ENCODE results near the gene POU2AF3.
"Not testable (repeated sequence)": the region's sequence is repeated elsewhere in the genome, so short reads cannot be mapped to it uniquely, and the experiment has no call there.

The POU2AF3 gene

GRCh38 chr11:111285189-111286091 lies 12.9 kb upstream of the POU2AF3 start:
- Mint-ChIP-seq H3K36me3 (no peaks in the 10 kb centered on the region), H3K4me3 (no peak overlapping the region), H3K27me3 (no peaks in the 10 kb centered on the region), H3K4me1 (no peaks in the 10 kb centered on the region), H3K27ac (no peak overlapping the region), H3K9me3 (no peaks in the 10 kb centered on the region)
- no peak for DNase-seq
- CTCF ChIA-PET, result interaction anchor here (2.4 to 11.7 kb wide), 4 partner anchors 139 to 161 kb away, joined by 10 to 344 read pairs (median 34); no protein-coding TSS in a partner anchor

GRCh38 chr11:111291764-111292163 lies 6.6 kb upstream of the POU2AF3 start:
- H3K9me3 Mint-ChIP-seq, result no peaks in the 10 kb centered on the region
- CTCF ChIA-PET, result no interaction called here
- peaks cover 8% of the 10 kb centered on the region for H3K27me3 Mint-ChIP-seq
- no peak for DNase-seq
- H3K4me3 Mint-ChIP-seq, result no peak overlapping the region
- no peaks in the 10 kb centered on the region for H3K4me1 Mint-ChIP-seq
- no peak overlapping the region for H3K27ac Mint-ChIP-seq
- no peaks in the 10 kb centered on the region for H3K36me3 Mint-ChIP-seq

GRCh38 chr11:111292408-111292807 lies 5.9 kb upstream of the POU2AF3 start:
- H3K27ac Mint-ChIP-seq, H3K4me3 Mint-ChIP-seq, H3K36me3 Mint-ChIP-seq, DNase-seq, H3K9me3 Mint-ChIP-seq, H3K4me1 Mint-ChIP-seq, CTCF ChIA-PET: not testable (repeated sequence)
- H3K27me3 Mint-ChIP-seq, result peaks cover 15% of the 10 kb centered on the region

- peaks cover 3% of the 10 kb centered on the region for H3K4me1 Mint-ChIP-seq
- CTCF ChIA-PET, result interaction anchor here (1.0 to 1.7 kb wide), 2 partner anchors 13 to 131 kb away, joined by 3 read pairs; no protein-coding TSS in a partner anchor
- no peaks in the 10 kb centered on the region for H3K36me3 Mint-ChIP-seq
- H3K9me3 Mint-ChIP-seq, result no peaks in the 10 kb centered on the region
- no peak overlapping the region for H3K4me3 Mint-ChIP-seq
- H3K27me3 Mint-ChIP-seq, result peaks cover 53% of the 10 kb centered on the region
- DNase-seq, result no peak
- no peak overlapping the region for H3K27ac Mint-ChIP-seq
These were observed 2.1 kb upstream of the POU2AF3 start for GRCh38 chr11:111296196-111296595.

GRCh38 chr11:111297696-111298095 lies 650 bp upstream of the POU2AF3 start:
- no peak overlapping the region for H3K27ac Mint-ChIP-seq
- H3K4me1 Mint-ChIP-seq, result peaks cover 3% of the 10 kb centered on the region
- H3K4me3 Mint-ChIP-seq, result no peak overlapping the region
- no peaks in the 10 kb centered on the region for H3K9me3 Mint-ChIP-seq
- CTCF ChIA-PET, result no interaction called here
- no peak for DNase-seq
- H3K36me3 Mint-ChIP-seq, result no peaks in the 10 kb centered on the region
- H3K27me3 Mint-ChIP-seq, result peaks cover 60% of the 10 kb centered on the region

- no peaks in the 10 kb centered on the region for H3K36me3 Mint-ChIP-seq
- DNase-seq, result no peak
These were observed 1.0 kb downstream of the POU2AF3 start for GRCh38 chr11:111299101-111300026.

GRCh38 chr11:111300569-111300968 lies 2.2 kb downstream of the POU2AF3 start:
- CTCF ChIA-PET, result interaction anchor here (0.6 to 1.0 kb wide), 3 partner anchors 9 to 511 kb away, joined by 3 to 4 read pairs (median 3); no protein-coding TSS in a partner anchor
- Mint-ChIP-seq H3K4me3 (no peak overlapping the region), H3K9me3 (no peaks in the 10 kb centered on the region), H3K36me3 (no peaks in the 10 kb centered on the region), H3K4me1 (peaks cover 3% of the 10 kb centered on the region), H3K27ac (no peak overlapping the region), H3K27me3 (peaks cover 72% of the 10 kb centered on the region)
- no peak for DNase-seq

More at GRCh38 chr11:111299101-111300026, 1.0 kb downstream of the POU2AF3 start:
- Mint-ChIP-seq H3K4me3 (no peak overlapping the region), H3K9me3 (no peaks in the 10 kb centered on the region), H3K27ac (no peak overlapping the region), H3K4me1 (peaks cover 3% of the 10 kb centered on the region), H3K27me3 (peaks cover 63% of the 10 kb centered on the region)
- CTCF ChIA-PET, result interaction anchor here (0.7 to 1.1 kb wide), 3 partner anchors 121 to 147 kb away, joined by 3 read pairs; no protein-coding TSS in a partner anchor

GRCh38 chr11:111301004-111301841 lies 2.9 kb downstream of the POU2AF3 start:
- no peak overlapping the region for H3K4me3 Mint-ChIP-seq
- peaks cover 74% of the 10 kb centered on the region for H3K27me3 Mint-ChIP-seq
- peaks cover 3% of the 10 kb centered on the region for H3K4me1 Mint-ChIP-seq
- no peak for DNase-seq
- no peaks in the 10 kb centered on the region for H3K9me3 Mint-ChIP-seq
- CTCF ChIA-PET, result interaction anchor here (0.6 to 1.0 kb wide), 3 partner anchors 8 to 511 kb away, joined by 3 to 4 read pairs (median 3); no protein-coding TSS in a partner anchor
- H3K36me3 Mint-ChIP-seq, result no peaks in the 10 kb centered on the region
- H3K27ac Mint-ChIP-seq, result no peak overlapping the region

GRCh38 chr11:111301842-111302118 lies 3.4 kb downstream of the POU2AF3 start:
- Mint-ChIP-seq H3K4me1 (peaks cover 3% of the 10 kb centered on the region), H3K4me3 (no peak overlapping the region), H3K36me3 (no peaks in the 10 kb centered on the region), H3K27ac (no peak overlapping the region), H3K9me3 (no peaks in the 10 kb centered on the region), H3K27me3 (peaks cover 74% of the 10 kb centered on the region)
- no peak for DNase-seq
- CTCF ChIA-PET, result no interaction called here

GRCh38 chr11:111302298-111302697 lies 4.0 kb downstream of the POU2AF3 start:
- H3K4me1 Mint-ChIP-seq, result peaks cover 3% of the 10 kb centered on the region
- H3K4me3 Mint-ChIP-seq, result no peak overlapping the region
- no peak overlapping the region for H3K27ac Mint-ChIP-seq
- peaks cover 69% of the 10 kb centered on the region for H3K27me3 Mint-ChIP-seq
- CTCF ChIA-PET, result no interaction called here
- H3K9me3 Mint-ChIP-seq, result no peaks in the 10 kb centered on the region
- no peak for DNase-seq
- H3K36me3 Mint-ChIP-seq, result no peaks in the 10 kb centered on the region

- no peak overlapping the region for H3K4me3 Mint-ChIP-seq
- CTCF ChIA-PET, result interaction anchor here (0.7 kb wide), 1 partner anchor 213 kb away, joined by 4 read pairs; no protein-coding TSS in a partner anchor
- no peak for DNase-seq
- H3K27me3 Mint-ChIP-seq, result peaks cover 68% of the 10 kb centered on the region
- no peaks in the 10 kb centered on the region for H3K4me1 Mint-ChIP-seq
- H3K27ac Mint-ChIP-seq, result no peak overlapping the region
- no peaks in the 10 kb centered on the region for H3K9me3 Mint-ChIP-seq
- H3K36me3 Mint-ChIP-seq, result no peaks in the 10 kb centered on the region
These were observed 5.1 kb downstream of the POU2AF3 start for GRCh38 chr11:111303461-111303860.

GRCh38 chr11:111305162-111305802 lies 6.9 kb downstream of the POU2AF3 start:
- Mint-ChIP-seq H3K4me1 (no peaks in the 10 kb centered on the region), H3K9me3 (no peaks in the 10 kb centered on the region), H3K27ac (no peak overlapping the region), H3K4me3 (no peak overlapping the region), H3K36me3 (no peaks in the 10 kb centered on the region), H3K27me3 (peaks cover 49% of the 10 kb centered on the region)
- CTCF ChIA-PET, result interaction anchor here (1.3 kb wide), 1 partner anchor 23 kb away, joined by 5 read pairs; no protein-coding TSS in a partner anchor
- no peak for DNase-seq

- CTCF ChIA-PET, result interaction anchor here (1.3 kb wide), 1 partner anchor 23 kb away, joined by 5 read pairs; no protein-coding TSS in a partner anchor
- H3K4me3 Mint-ChIP-seq, result no peak overlapping the region
These were observed 7.5 kb downstream of the POU2AF3 start for GRCh38 chr11:111305876-111306275.

More at GRCh38 chr11:111305876-111306275, 7.5 kb downstream of the POU2AF3 start:
- no peaks in the 10 kb centered on the region for H3K36me3 Mint-ChIP-seq
- no peak for DNase-seq
- no peak overlapping the region for H3K27ac Mint-ChIP-seq
- H3K9me3 Mint-ChIP-seq, result no peaks in the 10 kb centered on the region
- no peaks in the 10 kb centered on the region for H3K4me1 Mint-ChIP-seq
- H3K27me3 Mint-ChIP-seq, result peaks cover 43% of the 10 kb centered on the region
